Measurements from ENCODE around the gene UBE2H.

UBE2H gene

GRCh38 chr7:129950191-129950932 lies 2.4 kb downstream of the UBE2H start:
- DNase-seq (ENCODE audit: low read depth), result peak; percentile 16
- TF ChIP-seq CTCF (conservative IDR thresholded peaks at IDR 0.05; ENCODE audit: low read length), result no peak
- H3K4me3 ChIP-seq (ENCODE audit: low read length), result peak overlapping the region; percentile 92

GRCh38 chr7:129949292-129950133 lies 3.2 kb downstream of the UBE2H start:
- TF ChIP-seq CTCF (conservative IDR thresholded peaks at IDR 0.05; ENCODE audit: low read length), result no peak
- DNase-seq (ENCODE audit: low read depth), result peak; percentile 79
- H3K4me3 ChIP-seq (ENCODE audit: low read length), result peak overlapping the region; percentile 92

GRCh38 chr7:129948877-129949291 lies 3.9 kb downstream of the UBE2H start:
- DNase-seq (ENCODE audit: low read depth), result peak; percentile 78
- no peak for TF ChIP-seq CTCF (conservative IDR thresholded peaks at IDR 0.05; ENCODE audit: low read length)
- peak overlapping the region; percentile 92 for H3K4me3 ChIP-seq (ENCODE audit: low read length)

GRCh38 chr7:129948338-129948737 lies 4.4 kb downstream of the UBE2H start:
- no peak overlapping the region for H3K4me3 ChIP-seq (ENCODE audit: low read length)
- TF ChIP-seq CTCF (conservative IDR thresholded peaks at IDR 0.05; ENCODE audit: low read length), result no peak

GRCh38 chr7:129947701-129948100 lies 5.1 kb downstream of the UBE2H start:
- DNase-seq (ENCODE audit: low read depth), result peak; percentile 27
- TF ChIP-seq CTCF (conservative IDR thresholded peaks at IDR 0.05; ENCODE audit: low read length), result no peak
- H3K4me3 ChIP-seq (ENCODE audit: low read length), result no peak overlapping the region

More at GRCh38 chr7:129948338-129948737, 4.4 kb downstream of the UBE2H start:
- no peak for DNase-seq (ENCODE audit: low read depth)

- TF ChIP-seq CTCF (conservative IDR thresholded peaks at IDR 0.05; ENCODE audit: low read length), result no peak
- H3K4me3 ChIP-seq (ENCODE audit: low read length), result no peak overlapping the region
- peak; percentile 61 for DNase-seq (ENCODE audit: low read depth)
Measured at GRCh38 chr7:129947049-129947448, 5.7 kb downstream of the UBE2H start.

All from AG10803 (cell line).